ENCODE measurements around the gene LIPN.

Gene LIPN

GRCh38 chr10:88820748-88821401 lies 61.1 kb downstream of the LIPN start:
- DNase-seq (ENCODE audit: low read depth in 4 of 4, low spot score in 1 of 4): no peak

- no peak for DNase-seq (ENCODE audit: low read depth in 4 of 4, low spot score in 1 of 4)
Observed at GRCh38 chr10:88826388-88826787, 66.6 kb downstream of the LIPN start.

- DNase-seq (ENCODE audit: low read depth in 4 of 4, low spot score in 1 of 4): no peak
Observed at GRCh38 chr10:88827671-88828070, 67.9 kb downstream of the LIPN start.

- no peak for DNase-seq (ENCODE audit: low read depth in 4 of 4, low spot score in 1 of 4)
Observed at GRCh38 chr10:88828310-88828709, 68.5 kb downstream of the LIPN start.

Measured in stimulated activated CD4-positive, alpha-beta T cell treated with anti-CD3 and anti-CD28 coated beads, Interleukin-1b, Interleukin-23, amount 100 ng/mL, for 24 hours (primary cell).